Natural killer cell (primary cell): ENCODE data around the gene PLPP6. TPM values are rescaled to one million over a fixed set of nuclear protein-coding genes. Genes with fewer than 3 reads are reported as not detected.

Experiments used
- ATAC-seq, 3 donors: fragments of 150-1000 bp in 2 of 3; fragments of 200-7000 bp in 1 of 3; cut with Tn5 transposase; 1 replicate in 1 of 3; 2 replicates in 2 of 3; pipeline ENCODE4 v1.10.0; 2021; ENCODE audit warnings: mild to moderate bottlenecking in 2 of 3, moderate library complexity in 2 of 3
- DNase-seq, 2 donors: peaks; one replicate each; pipeline versions ENCODE4 v3.0.0 to v3.0.0-alpha.2; 2013 to 2021; ENCODE audit warnings: mixed read lengths in 1 of 2
- H3K27ac ChIP-seq: one replicate; pipeline ENCODE4 v1.5.1; 2013; ENCODE audit warnings: mild to moderate bottlenecking, low read length
- H3K27me3 ChIP-seq: one replicate; pipeline ENCODE4 v1.6.1; 2013; ENCODE audit warnings: low read length; ENCODE audit not compliant: control insufficient read depth, insufficient read depth
- H3K36me3 ChIP-seq: one replicate; pipeline ENCODE4 v1.6.1; 2013; ENCODE audit warnings: low read length; ENCODE audit not compliant: control insufficient read depth, insufficient read depth
- H3K4me1 ChIP-seq: one replicate; pipeline ENCODE4 v1.6.1; 2013; ENCODE audit warnings: low read length; ENCODE audit not compliant: control insufficient read depth, insufficient read depth
- H3K4me3 ChIP-seq: one replicate; pipeline ENCODE4 v1.5.1; 2013; ENCODE audit warnings: low read length
- H3K9me3 ChIP-seq: one replicate; pipeline ENCODE4 v1.6.1; 2013; ENCODE audit warnings: low read length; ENCODE audit not compliant: control insufficient read depth, insufficient read depth
- H3K27ac Mint-ChIP-seq, 2 donors: one replicate each; pipeline ENCODE4 v1.8.0; 2022; ENCODE audit warnings: mild to moderate bottlenecking in 2 of 2, mixed read lengths in 2 of 2, moderate library complexity in 1 of 2
- H3K27me3 Mint-ChIP-seq, 2 donors: one replicate each; pipeline ENCODE4 v1.8.0; 2022; ENCODE audit warnings: low read depth in 2 of 2, mixed read lengths in 2 of 2
- H3K36me3 Mint-ChIP-seq: one replicate; pipeline ENCODE4 v1.8.0; 2022; ENCODE audit warnings: mixed read lengths
- H3K4me1 Mint-ChIP-seq, 2 donors: one replicate each; pipeline ENCODE4 v1.8.0; 2022; ENCODE audit warnings: mixed read lengths in 2 of 2
- H3K4me3 Mint-ChIP-seq: one replicate; pipeline ENCODE4 v1.8.0; 2022; ENCODE audit warnings: mild to moderate bottlenecking, moderate library complexity, mixed read lengths
- H3K9me3 Mint-ChIP-seq, 2 donors: one replicate each; pipeline ENCODE4 v1.8.0; 2022; ENCODE audit warnings: mixed read lengths in 2 of 2
- WGBS: methylation state at CpG from one replicate; pipeline ENCODE4 v1.1.7; 2013; ENCODE audit warnings: missing lambda C conversion rate; ENCODE audit not compliant: insufficient coverage; 5-methylcytosine and 5-hydroxymethylcytosine counted together
- intact Hi-C: fragments of 100-400 bp; cut with micrococcal nuclease; formaldehyde crosslinking; loops from one replicate; pipeline ENCODE4 v1.14.2; 2022
- total RNA-seq, 4 donors: library from RNA; stranded (reverse); fragments of 120-200 nt in 1 of 4; gene quantifications; one replicate each; pipeline versions ENCODE4 v1.2.3 to v1.2.4, GENCODE V29; 2013 to 2022
- TF ChIP-seq, protein P1 (sequence below): fragments of 200-600 bp; IDR thresholded peaks from one replicate; pipeline ENCODE4 v1.8.0; 2022; ENCODE audit warnings: antibody characterized with exemption

The PLPP6 gene
- 1 to 10 TPM; 3.7 to 5.6 (median 3.8) TPM for total RNA-seq
- 9.1 TPM for total RNA-seq (2013)

GRCh38 chr9:4662108-4662988 is at the start of gene PLPP6:
Gene PLPP6, plus strand, starts transcription at chr9:4662294. Its CDS starts 82 bp downstream, at chr9:4662376.
- Mint-ChIP-seq H3K4me1 (peaks cover 54 to 60% of the 10 kb centered on the region in 2 donors), H3K36me3 (no peaks in the 10 kb centered on the region), H3K27ac (peak within 1 kb of the TSS; percentile 88 to 91), H3K27me3 (peaks cover 0 to 5% of the 10 kb centered on the region in 2 donors), H3K4me3 (peak within 1 kb of the TSS; percentile 98), H3K9me3 (no peaks in the 10 kb centered on the region)
- TF ChIP-seq, protein P1, sequence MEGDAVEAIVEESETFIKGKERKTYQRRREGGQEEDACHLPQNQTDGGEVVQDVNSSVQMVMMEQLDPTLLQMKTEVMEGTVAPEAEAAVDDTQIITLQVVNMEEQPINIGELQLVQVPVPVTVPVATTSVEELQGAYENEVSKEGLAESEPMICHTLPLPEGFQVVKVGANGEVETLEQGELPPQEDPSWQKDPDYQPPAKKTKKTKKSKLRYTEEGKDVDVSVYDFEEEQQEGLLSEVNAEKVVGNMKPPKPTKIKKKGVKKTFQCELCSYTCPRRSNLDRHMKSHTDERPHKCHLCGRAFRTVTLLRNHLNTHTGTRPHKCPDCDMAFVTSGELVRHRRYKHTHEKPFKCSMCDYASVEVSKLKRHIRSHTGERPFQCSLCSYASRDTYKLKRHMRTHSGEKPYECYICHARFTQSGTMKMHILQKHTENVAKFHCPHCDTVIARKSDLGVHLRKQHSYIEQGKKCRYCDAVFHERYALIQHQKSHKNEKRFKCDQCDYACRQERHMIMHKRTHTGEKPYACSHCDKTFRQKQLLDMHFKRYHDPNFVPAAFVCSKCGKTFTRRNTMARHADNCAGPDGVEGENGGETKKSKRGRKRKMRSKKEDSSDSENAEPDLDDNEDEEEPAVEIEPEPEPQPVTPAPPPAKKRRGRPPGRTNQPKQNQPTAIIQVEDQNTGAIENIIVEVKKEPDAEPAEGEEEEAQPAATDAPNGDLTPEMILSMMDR, result peak; percentile 53
- intact Hi-C loops, result loop anchor here (1.0 to 10.0 kb wide), 2 partner anchors 17 to 322 kb away; partner anchors contain the start of genes CDC37L1 and JAK2
- ATAC-seq, result peak; percentile 78 to 89 (median 87)
- Histone ChIP-seq H3K27ac (peak within 1 kb of the TSS; percentile 80), H3K36me3 (no peaks in the 10 kb centered on the region), H3K27me3 (no peaks in the 10 kb centered on the region), H3K9me3 (no peaks in the 10 kb centered on the region), H3K4me3 (peak within 1 kb of the TSS; percentile 57), H3K4me1 (peaks cover 22% of the 10 kb centered on the region)
- 3% methylated on average over 70 of the region's 70 CpGs for WGBS
- DNase-seq, result peak; percentile 66 to 92

- peaks cover 3% of the 10 kb centered on the region in 2 donors for H3K4me1 Mint-ChIP-seq
- Histone ChIP-seq H3K27ac (no peak overlapping the region), H3K4me1 (no peaks in the 10 kb centered on the region), H3K36me3 (no peaks in the 10 kb centered on the region), H3K27me3 (no peaks in the 10 kb centered on the region), H3K4me3 (no peak overlapping the region), H3K9me3 (no peaks in the 10 kb centered on the region)
- no peaks in the 10 kb centered on the region for H3K27me3 Mint-ChIP-seq
- H3K4me3 Mint-ChIP-seq, result no peak overlapping the region
- DNase-seq, result no peak
- TF ChIP-seq, protein P1, result no peak
- H3K9me3 Mint-ChIP-seq, result no peaks in the 10 kb centered on the region
- H3K27ac Mint-ChIP-seq, result no peak overlapping the region
- no peak for ATAC-seq
- no peaks in the 10 kb centered on the region for H3K36me3 Mint-ChIP-seq
- 94% methylated on average over 1 of the region's 1 CpG for WGBS
- intact Hi-C loops, result no loop called here
These were observed 47.5 kb upstream of the PLPP6 start for GRCh38 chr9:4614627-4615026.

DNA sequence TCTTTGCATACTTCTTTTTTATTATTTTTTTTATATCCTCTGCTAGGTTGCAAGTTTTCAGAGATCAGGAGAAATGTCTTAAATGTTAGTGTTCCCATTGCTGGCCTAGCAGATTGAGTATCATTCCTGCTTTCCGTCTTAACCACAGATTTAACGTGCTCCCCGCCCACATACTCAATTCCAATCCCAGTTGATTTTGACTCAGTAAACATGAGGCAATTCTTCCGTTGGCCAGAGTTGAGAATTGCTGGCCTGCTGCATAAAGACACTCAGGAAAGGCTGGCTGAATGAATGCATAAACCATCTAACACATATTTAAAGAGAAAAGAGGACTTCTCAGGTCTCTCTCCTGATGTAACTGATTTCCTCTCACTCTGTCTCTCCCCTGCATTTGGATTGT is 46.8 kb upstream of the PLPP6 start:
- ATAC-seq (no peak), DNase-seq (no peak)
- Mint-ChIP-seq H3K27me3 (no peaks in the 10 kb centered on the region), H3K4me3 (no peak overlapping the region), H3K9me3 (no peaks in the 10 kb centered on the region), H3K27ac (no peak overlapping the region), H3K36me3 (no peaks in the 10 kb centered on the region), H3K4me1 (peaks cover 9% of the 10 kb centered on the region in 2 donors)
- TF ChIP-seq, protein P1, result no peak
- peaks cover 6% of the 10 kb centered on the region for H3K4me1 ChIP-seq
- H3K27ac ChIP-seq, result no peak overlapping the region
- no peak overlapping the region for H3K4me3 ChIP-seq
- no peaks in the 10 kb centered on the region for H3K27me3 ChIP-seq
- H3K9me3 ChIP-seq, result no peaks in the 10 kb centered on the region
- H3K36me3 ChIP-seq, result no peaks in the 10 kb centered on the region
- intact Hi-C loops, result no loop called here
- WGBS, result 81% methylated on average over 4 of the region's 4 CpGs
